Uterus (tissue), 4 donors: Measurements from ENCODE around the gene SERPINE1. TPM values are rescaled to one million over a fixed set of nuclear protein-coding genes. Genes with fewer than 3 reads are reported as not detected.

Source experiments
- DNase-seq, 2 donors: peaks; one replicate each; pipeline ENCODE4 v3.0.0-alpha.2; 2019 to 2020
- H3K27ac ChIP-seq, 2 donors: fragments of 200-600 bp; sonication (generic); 1 replicate in 1 of 2; 2 replicates in 1 of 2; pipeline ENCODE4 v1.5.1; 2016 to 2018
- H3K27me3 ChIP-seq, 2 donors: fragments of 200-600 bp; sonication (generic); one replicate each; pipeline ENCODE4 v1.5.1; 2018 to 2019; ENCODE audit warnings: control low read depth in 1 of 2
- H3K36me3 ChIP-seq, 2 donors: fragments of 200-600 bp; sonication (generic); one replicate each; pipeline ENCODE4 v1.5.1; 2019; ENCODE audit warnings: control low read depth in 1 of 2
- H3K4me1 ChIP-seq, 2 donors: fragments of 200-600 bp; sonication (generic); one replicate each; pipeline ENCODE4 v1.5.1; 2018 to 2019; ENCODE audit warnings: control low read depth in 1 of 2
- H3K4me3 ChIP-seq, 2 donors: fragments of 200-600 bp; sonication (generic); 1 replicate in 1 of 2; 2 replicates in 1 of 2; pipeline ENCODE4 v1.5.1; 2018 to 2019; ENCODE audit warnings: mild to moderate bottlenecking in 1 of 2
- H3K9me3 ChIP-seq, 2 donors: fragments of 200-600 bp; sonication (generic); one replicate each; pipeline ENCODE4 v1.5.1; 2019; ENCODE audit warnings: control low read depth in 1 of 2
- POLR2A ChIP-seq, 2 donors: fragments of 450-650 bp; IDR thresholded peaks; one replicate each; pipeline ENCODE4 v1.6.1; 2016; ENCODE audit warnings: antibody characterized with exemption in 2 of 2, mild to moderate bottlenecking in 1 of 2, moderate library complexity in 1 of 2
- intact Hi-C: fragments of 100-400 bp; cut with DNase I; formaldehyde crosslinking; loops from one replicate; pipeline ENCODE4 v1.15.1; 2023; ENCODE audit warnings: low total_unique reads
- microRNA-seq: library from miRNA; unstranded; fragments of <30 nt; microRNA quantifications from one replicate; pipeline ENCODE4, GENCODE V29; 2016; ENCODE audit warnings: borderline microRNAs expressed, borderline replicate concordance
- small RNA-seq: library from RNA; depleted of rRNA; stranded (forward); fragments of <200 nt; gene quantifications from one replicate; pipeline ENCODE3, GENCODE V24; 2016
- total RNA-seq, 4 donors: library from RNA; depleted of rRNA in 3 of 4; stranded (reverse); fragments of >200 nt in 3 of 4; gene quantifications; one replicate each; pipeline versions ENCODE4 v1.1.0 to v1.2.4, GENCODE V29; 2014 to 2023
- TF ChIP-seq, protein P1 (sequence below), 4 experiments: fragments of 200-600 bp in 2 of 4; fragments of 450-650 bp in 2 of 4; sonication (generic) in 2 of 4; IDR thresholded peaks; one replicate each; pipeline ENCODE4 v1.5.1; 2016 to 2019; ENCODE audit warnings: antibody characterized with exemption in 4 of 4, mild to moderate bottlenecking in 2 of 4, moderate library complexity in 1 of 4
- donor health status: DM: yes; HTN: yes; CAD: no.

The SERPINE1 gene
- total RNA-seq, 4 donors from 2014 or later: 0.51 to 10.6 (median 5.5) TPM

DNA sequence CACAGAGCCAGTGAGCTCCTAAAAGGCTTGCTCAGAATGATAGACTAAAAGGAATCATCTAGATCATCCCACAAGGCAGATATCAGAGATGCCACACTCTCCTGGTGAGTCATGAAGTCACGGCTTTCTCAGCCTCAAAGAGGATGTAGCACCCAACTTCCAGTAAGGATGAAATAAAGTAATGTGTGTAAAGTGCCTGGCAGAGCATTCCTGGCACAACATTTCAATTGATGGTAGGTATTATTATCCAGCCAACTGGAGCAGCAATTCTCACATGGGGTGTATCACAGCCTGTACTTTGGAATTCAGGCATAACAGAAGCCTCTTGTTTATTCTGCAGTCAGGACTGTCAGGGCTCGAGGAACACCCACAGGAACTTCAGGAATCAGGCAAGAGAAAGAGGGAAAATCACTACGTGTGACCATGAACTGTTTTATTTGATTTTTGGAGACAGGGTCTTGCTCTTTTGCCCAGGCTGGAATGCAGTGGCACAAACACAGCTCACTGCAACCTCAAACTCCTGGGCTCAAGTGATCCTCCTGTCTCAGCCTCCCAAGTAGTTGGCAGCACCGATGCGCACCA is 58.4 kb downstream of the SERPINE1 start:
- Histone ChIP-seq H3K36me3 (no peaks in the 10 kb centered on the region), H3K27ac (no peak overlapping the region), H3K4me3 (no peak overlapping the region), H3K9me3 (no peaks in the 10 kb centered on the region), H3K4me1 (no peaks in the 10 kb centered on the region), H3K27me3 (peaks cover 5 to 13% of the 10 kb centered on the region in 2 donors)
- intact Hi-C loops: no loop called here
- DNase-seq: no peak
- TF ChIP-seq, protein P1, sequence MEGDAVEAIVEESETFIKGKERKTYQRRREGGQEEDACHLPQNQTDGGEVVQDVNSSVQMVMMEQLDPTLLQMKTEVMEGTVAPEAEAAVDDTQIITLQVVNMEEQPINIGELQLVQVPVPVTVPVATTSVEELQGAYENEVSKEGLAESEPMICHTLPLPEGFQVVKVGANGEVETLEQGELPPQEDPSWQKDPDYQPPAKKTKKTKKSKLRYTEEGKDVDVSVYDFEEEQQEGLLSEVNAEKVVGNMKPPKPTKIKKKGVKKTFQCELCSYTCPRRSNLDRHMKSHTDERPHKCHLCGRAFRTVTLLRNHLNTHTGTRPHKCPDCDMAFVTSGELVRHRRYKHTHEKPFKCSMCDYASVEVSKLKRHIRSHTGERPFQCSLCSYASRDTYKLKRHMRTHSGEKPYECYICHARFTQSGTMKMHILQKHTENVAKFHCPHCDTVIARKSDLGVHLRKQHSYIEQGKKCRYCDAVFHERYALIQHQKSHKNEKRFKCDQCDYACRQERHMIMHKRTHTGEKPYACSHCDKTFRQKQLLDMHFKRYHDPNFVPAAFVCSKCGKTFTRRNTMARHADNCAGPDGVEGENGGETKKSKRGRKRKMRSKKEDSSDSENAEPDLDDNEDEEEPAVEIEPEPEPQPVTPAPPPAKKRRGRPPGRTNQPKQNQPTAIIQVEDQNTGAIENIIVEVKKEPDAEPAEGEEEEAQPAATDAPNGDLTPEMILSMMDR (IDR thresholded peaks at IDR 0.05): no peak
- no peak for TF ChIP-seq POLR2A (IDR thresholded peaks at IDR 0.05)

DNA sequence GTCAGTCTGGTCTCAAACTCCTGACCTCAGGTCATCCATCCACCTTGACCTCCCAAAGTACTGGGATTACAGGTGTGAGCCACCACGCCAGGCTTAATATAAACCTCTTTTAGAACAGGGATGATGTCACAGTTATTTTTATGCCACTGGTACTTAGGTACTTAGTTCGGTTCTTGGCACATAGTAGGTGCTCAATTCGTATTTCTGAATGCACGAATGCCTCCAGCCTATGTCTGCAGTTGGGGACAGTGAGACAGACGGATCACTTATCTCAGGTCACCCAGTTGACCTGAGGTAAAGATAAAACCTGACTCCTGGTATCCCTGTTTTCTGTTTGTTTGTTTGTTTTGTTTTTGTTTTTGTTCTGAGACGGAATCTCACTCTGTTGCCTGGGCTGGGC is 59.3 kb downstream of the SERPINE1 start:
- DNase-seq: no peak
- Histone ChIP-seq H3K36me3 (no peaks in the 10 kb centered on the region), H3K27ac (no peak overlapping the region), H3K4me1 (no peaks in the 10 kb centered on the region), H3K27me3 (peaks cover under 1 to 4% of the 10 kb centered on the region in 2 donors), H3K9me3 (no peaks in the 10 kb centered on the region), H3K4me3 (no peak overlapping the region)
- intact Hi-C loops: no loop called here
- TF ChIP-seq, protein P1 (IDR thresholded peaks at IDR 0.05): no peak
- no peak for TF ChIP-seq POLR2A (IDR thresholded peaks at IDR 0.05)

DNA sequence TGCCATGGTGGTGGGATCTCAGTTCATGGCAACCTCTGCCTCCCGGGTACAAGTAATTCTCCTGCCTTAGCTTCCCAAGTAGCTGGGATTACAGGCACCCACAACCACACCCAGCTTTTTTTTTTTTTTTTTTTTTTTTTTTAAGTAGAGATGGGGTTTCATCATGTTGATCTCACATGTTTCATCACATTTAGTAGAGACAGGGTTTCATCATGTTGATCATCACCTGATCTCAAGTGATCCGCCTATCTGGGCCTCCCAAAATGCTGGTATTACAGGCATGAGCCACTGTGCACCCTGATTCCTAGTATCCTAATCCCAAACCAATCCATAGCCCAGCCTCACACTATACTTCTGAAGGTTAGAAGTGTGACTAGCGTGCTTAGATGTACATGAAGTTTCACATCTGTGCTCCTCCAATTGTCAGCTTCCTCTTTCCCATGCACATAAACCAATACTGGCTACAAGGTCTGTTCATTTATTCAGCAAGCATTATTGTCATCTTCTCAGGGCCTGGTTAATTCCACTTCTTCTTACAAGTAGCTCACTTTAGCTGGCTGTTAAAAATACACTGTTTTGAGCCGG is 60.0 kb downstream of the SERPINE1 start:
- intact Hi-C loops: no loop called here
- H3K27ac ChIP-seq: no peak overlapping the region
- H3K9me3 ChIP-seq: no peaks in the 10 kb centered on the region
- TF ChIP-seq, protein P1 (IDR thresholded peaks at IDR 0.05): no peak
- no peak for TF ChIP-seq POLR2A (IDR thresholded peaks at IDR 0.05)
- no peaks in the 10 kb centered on the region for H3K4me1 ChIP-seq
- H3K4me3 ChIP-seq: no peak overlapping the region
- H3K27me3 ChIP-seq: no peaks in the 10 kb centered on the region
- no peak for DNase-seq
- no peaks in the 10 kb centered on the region for H3K36me3 ChIP-seq

Small RNA genes within 50 kb of the gene (microRNA-seq; reads per million reads assigned to microRNA genes)
- not detected for gene MIR4653

Small RNA genes within 50 kb of the gene (small RNA-seq; reads per million reads assigned to genes)
- gene MIR4653: not detected

Other genes with a start within 250 kb of the SERPINE1 start
- 1 to 10 TPM in 3 of 4 donors, not detected in 1; 4.8 to 9.7 (median 5.0) TPM for gene UFSP1, start 237.4 kb upstream of the SERPINE1 start, total RNA-seq
- gene ACHE, start 231.2 kb upstream of the SERPINE1 start, total RNA-seq: 10 to 100 TPM in 3 of 4 donors, 1 to 10 TPM in 1; 6.7 to 55.9 (median 14.5) TPM
- gene MUC3A, start 177.6 kb upstream of the SERPINE1 start, total RNA-seq: under 1 TPM in 1 of 4 donors, not detected in 3; 0.09 TPM
- gene MUC12, start 157.5 kb upstream of the SERPINE1 start, total RNA-seq: 10 to 100 TPM in 1 of 4 donors, under 1 TPM in 2, not detected in 1; 0.03 to 14.9 (median 0.29) TPM
- gene MUC17, start 107.0 kb upstream of the SERPINE1 start, total RNA-seq: under 1 TPM in 1 of 4 donors, not detected in 3; under 0.01 TPM
- 10 to 100 TPM in 3 of 4 donors, 1 to 10 TPM in 1; 9.7 to 73.0 (median 26.3) TPM for gene TRIM56, start 41.6 kb upstream of the SERPINE1 start, total RNA-seq
- gene AP1S1, start 27.4 kb downstream of the SERPINE1 start, total RNA-seq: 10 to 100 TPM in 3 of 4 donors, 1 to 10 TPM in 1; 9.2 to 59.6 (median 30.2) TPM
- under 1 TPM in 1 of 4 donors, not detected in 3; 0.14 TPM for gene VGF, start 38.5 kb downstream of the SERPINE1 start, total RNA-seq
- not detected for gene NAT16, start 53.2 kb downstream of the SERPINE1 start, total RNA-seq
- not detected for gene MOGAT3, start 73.9 kb downstream of the SERPINE1 start, total RNA-seq
- 10 to 100 TPM; 29.2 to 75.4 (median 34.1) TPM for gene PLOD3, start 90.5 kb downstream of the SERPINE1 start, total RNA-seq
- gene ZNHIT1, start 91.1 kb downstream of the SERPINE1 start, total RNA-seq: 10 to 100 TPM; 40.7 to 53.3 (median 52.0) TPM
- gene CLDN15, start 110.7 kb downstream of the SERPINE1 start, total RNA-seq: 10 to 100 TPM in 2 of 4 donors, 1 to 10 TPM in 2; 5.6 to 49.4 (median 16.7) TPM
- gene FIS1, start 118.0 kb downstream of the SERPINE1 start, total RNA-seq: 100 to 1,000 TPM; 129 to 251 (median 233) TPM
- 10 to 100 TPM in 3 of 4 donors, 1 to 10 TPM in 1; 7.1 to 43.5 (median 27.6) TPM for gene IFT22, start 194.7 kb downstream of the SERPINE1 start, total RNA-seq
- gene COL26A1, start 235.8 kb downstream of the SERPINE1 start, total RNA-seq: 10 to 100 TPM in 1 of 4 donors, under 1 TPM in 1, not detected in 2; 0.30 to 11.8 TPM